ENCODE measurements around the gene RTN4R.

RTN4R gene

DNA sequence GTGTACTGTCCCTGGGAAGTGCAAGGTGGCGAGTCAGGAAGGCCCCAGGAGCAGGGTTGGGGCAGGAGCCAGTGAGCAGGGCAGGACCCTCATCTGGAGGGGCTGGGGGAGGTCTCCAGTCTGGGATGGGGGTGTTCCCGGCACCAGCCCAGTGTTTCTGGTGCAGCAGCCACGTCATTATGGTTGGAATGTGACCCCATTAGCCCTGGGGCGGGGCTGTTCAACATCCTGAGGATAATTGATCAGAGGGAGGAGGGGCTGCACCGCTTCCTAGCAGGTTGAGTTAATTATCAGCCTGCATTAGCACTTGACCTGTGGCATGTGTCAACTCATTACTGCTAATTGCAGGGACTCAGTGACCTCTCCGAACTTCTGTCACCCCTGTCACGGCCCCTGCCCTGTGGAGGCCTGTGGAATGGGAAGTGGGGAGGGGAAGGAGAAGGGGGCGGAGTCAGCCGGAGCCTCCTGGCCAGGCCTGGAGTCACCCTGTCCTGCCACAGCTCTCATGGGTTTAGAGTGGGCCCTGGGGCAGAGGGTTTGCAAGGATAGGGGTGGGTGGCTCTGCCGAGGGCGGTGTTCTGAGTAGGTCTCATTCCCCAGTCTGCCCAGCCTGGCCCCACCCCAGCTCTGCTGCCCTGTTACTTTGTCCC, 64.4 kb downstream of the RTN4R start:
- no peak overlapping the region for H3K9ac ChIP-seq (ENCODE audit: low read length)
- no peak overlapping the region for H3K23ac ChIP-seq (ENCODE audit: low read length in 2 of 2)
- peak overlapping the region; percentile 75 for H2BK120ac ChIP-seq (ENCODE audit: low read depth, low read length)
- H2BK12ac ChIP-seq (ENCODE audit: low read length in 2 of 2), result peak overlapping the region; percentile 43 to 88
- peak overlapping the region; percentile 83 for H4K8ac ChIP-seq (ENCODE audit: low read length)
- no peaks in the 10 kb centered on the region for H3K9me3 ChIP-seq (ENCODE audit: control insufficient read depth, low read length)
- H3K79me1 ChIP-seq (replicated peaks; ENCODE audit: low read length, poor library complexity, severe bottlenecking), result peaks cover 7% of the 10 kb centered on the region
- peak overlapping the region; percentile 85 for H4K91ac ChIP-seq (ENCODE audit: low read length)
- peak overlapping the region; percentile 74 for H2BK15ac ChIP-seq (ENCODE audit: low read depth, poor library complexity, severe bottlenecking)
- peak overlapping the region; percentile 72 to 88 for H3K4ac ChIP-seq (ENCODE audit: low read depth in 1 of 2, low read length in 2 of 2)
- peaks cover 16 to 34% of the 10 kb centered on the region in 2 experiments for H3K27me3 ChIP-seq (ENCODE audit: control insufficient read depth in 1 of 2, insufficient read depth in 1 of 2, low read length in 2 of 2)
- H2AK5ac ChIP-seq (ENCODE audit: low read length, severe bottlenecking), result peak overlapping the region; percentile 77
- H3K4me2 ChIP-seq (ENCODE audit: low read length, poor library complexity, severe bottlenecking), result no peak overlapping the region
- no peaks in the 10 kb centered on the region for H3K36me3 ChIP-seq (ENCODE audit: control insufficient read depth in 1 of 2, insufficient read depth in 2 of 2, low read depth in 1 of 2, low read length in 2 of 2)
- peak overlapping the region; percentile 13 for H3K27ac ChIP-seq (ENCODE audit: low read length, poor library complexity, severe bottlenecking)
- H2AFZ ChIP-seq (ENCODE audit: low read depth, low read length), result no peak overlapping the region
- H3K14ac ChIP-seq (ENCODE audit: low read length in 2 of 2), result peak overlapping the region in 1 of 2 experiments; percentile 53
- WGBS, result 5% methylated on average over 6 of the region's 11 CpGs
- H3K4me3 ChIP-seq (ENCODE audit: insufficient read depth in 1 of 2, low read depth in 1 of 2, low read length in 2 of 2), result no peak overlapping the region
- peak overlapping the region; percentile 84 to 87 for H3K18ac ChIP-seq (ENCODE audit: low read depth in 1 of 2, low read length in 2 of 2)
- H2BK5ac ChIP-seq (ENCODE audit: low read depth, low read length, poor library complexity, severe bottlenecking), result peak overlapping the region; percentile 33
- H3K4me1 ChIP-seq (ENCODE audit: control insufficient read depth, insufficient read depth, low read depth, low read length), result peaks cover 51% of the 10 kb centered on the region
- peak; percentile 36 for DNase-seq

DNA sequence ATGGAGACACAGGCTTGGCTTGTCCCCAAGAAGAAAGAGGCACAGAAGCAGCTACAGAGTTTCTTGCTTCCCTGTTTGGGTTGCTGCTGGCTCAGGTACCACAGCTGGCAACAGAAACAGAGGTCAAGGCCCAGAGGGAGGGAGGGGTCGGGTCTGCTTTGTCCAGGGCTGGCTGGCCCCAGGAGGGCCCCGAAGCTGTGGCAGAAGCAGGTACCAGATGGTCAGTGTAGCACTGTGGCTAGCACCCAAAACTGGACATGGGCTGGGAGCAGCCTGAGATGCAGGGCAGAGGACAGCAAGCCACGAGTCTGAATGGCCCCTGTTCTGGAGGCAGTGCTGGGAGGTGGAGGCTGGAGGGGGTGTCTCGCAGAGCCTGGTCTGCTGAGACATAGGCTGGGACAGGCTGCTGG, 65.0 kb downstream of the RTN4R start:
- DNase-seq, result peak; percentile 4
- Histone ChIP-seq H2BK5ac (ENCODE audit: low read depth, low read length, poor library complexity, severe bottlenecking) (no peak overlapping the region), H3K14ac (ENCODE audit: low read length in 2 of 2) (peak overlapping the region in 1 of 2 experiments; percentile 69), H3K4me2 (ENCODE audit: low read length, poor library complexity, severe bottlenecking) (no peak overlapping the region), H4K91ac (ENCODE audit: low read length) (peak overlapping the region; percentile 85), H3K4me1 (ENCODE audit: control insufficient read depth, insufficient read depth, low read depth, low read length) (peaks cover 50% of the 10 kb centered on the region), H2AFZ (ENCODE audit: low read depth, low read length) (no peak overlapping the region), H3K27me3 (ENCODE audit: control insufficient read depth in 1 of 2, insufficient read depth in 1 of 2, low read length in 2 of 2) (peaks cover 21 to 40% of the 10 kb centered on the region in 2 experiments), H3K79me1 (replicated peaks; ENCODE audit: low read length, poor library complexity, severe bottlenecking) (peaks cover 6% of the 10 kb centered on the region), H2BK15ac (ENCODE audit: low read depth, poor library complexity, severe bottlenecking) (no peak overlapping the region), H4K8ac (ENCODE audit: low read length) (peak overlapping the region; percentile 47), H3K36me3 (ENCODE audit: control insufficient read depth in 1 of 2, insufficient read depth in 2 of 2, low read depth in 1 of 2, low read length in 2 of 2) (no peaks in the 10 kb centered on the region), H2AK5ac (ENCODE audit: low read length, severe bottlenecking) (peak overlapping the region; percentile 9), H3K27ac (ENCODE audit: low read length, poor library complexity, severe bottlenecking) (peak overlapping the region; percentile 13), H3K4me3 (ENCODE audit: insufficient read depth in 1 of 2, low read depth in 1 of 2, low read length in 2 of 2) (no peak overlapping the region), H3K9me3 (ENCODE audit: control insufficient read depth, low read length) (no peaks in the 10 kb centered on the region), H2BK12ac (ENCODE audit: low read length in 2 of 2) (peak overlapping the region; percentile 28 to 88), H2BK120ac (ENCODE audit: low read depth, low read length) (peak overlapping the region; percentile 75), H3K23ac (ENCODE audit: low read length in 2 of 2) (no peak overlapping the region), H3K4ac (ENCODE audit: low read depth in 1 of 2, low read length in 2 of 2) (peak overlapping the region; percentile 53 to 68), H3K18ac (ENCODE audit: low read depth in 1 of 2, low read length in 2 of 2) (peak overlapping the region in 1 of 2 experiments; percentile 84), H3K9ac (ENCODE audit: low read length) (no peak overlapping the region)
- 51% methylated on average over 4 of the region's 4 CpGs for WGBS

DNA sequence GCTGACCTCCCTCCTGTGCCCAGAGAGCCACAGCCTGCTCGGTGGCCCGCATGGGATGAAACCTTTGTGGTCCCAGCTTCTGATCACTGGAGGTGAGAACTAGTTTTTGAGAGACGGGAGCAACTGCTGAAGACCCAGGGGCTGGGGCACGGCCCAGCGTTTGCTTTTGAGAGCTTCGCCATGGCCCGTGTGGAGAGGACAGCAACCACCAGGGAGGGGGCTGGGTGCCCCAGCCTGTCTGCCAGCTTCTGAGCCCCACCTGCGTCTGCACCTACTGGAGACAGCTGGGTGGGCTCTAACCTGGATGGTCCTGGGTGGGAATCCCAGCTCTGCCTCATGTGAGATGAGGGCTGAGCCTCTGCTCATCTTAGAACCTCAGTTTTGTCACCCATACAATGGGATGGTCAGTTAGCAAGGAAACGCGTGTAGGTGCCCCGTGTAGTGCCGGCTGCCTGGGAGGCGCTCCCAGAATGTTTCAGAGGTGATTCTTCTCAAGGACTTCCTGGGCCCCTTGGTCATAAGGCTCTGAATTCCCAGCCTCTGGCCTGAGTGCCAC, 66.2 kb downstream of the RTN4R start:
- Histone ChIP-seq H2AFZ (ENCODE audit: low read depth, low read length) (no peak overlapping the region), H3K4ac (ENCODE audit: low read depth in 1 of 2, low read length in 2 of 2) (no peak overlapping the region), H3K4me1 (ENCODE audit: control insufficient read depth, insufficient read depth, low read depth, low read length) (peaks cover 38% of the 10 kb centered on the region), H3K36me3 (ENCODE audit: control insufficient read depth in 1 of 2, insufficient read depth in 2 of 2, low read depth in 1 of 2, low read length in 2 of 2) (no peaks in the 10 kb centered on the region), H3K27me3 (ENCODE audit: control insufficient read depth in 1 of 2, insufficient read depth in 1 of 2, low read length in 2 of 2) (peaks cover 33 to 47% of the 10 kb centered on the region in 2 experiments), H3K9me3 (ENCODE audit: control insufficient read depth, low read length) (no peaks in the 10 kb centered on the region), H2BK12ac (ENCODE audit: low read length in 2 of 2) (no peak overlapping the region), H2AK5ac (ENCODE audit: low read length, severe bottlenecking) (no peak overlapping the region), H3K14ac (ENCODE audit: low read length in 2 of 2) (no peak overlapping the region), H3K79me1 (replicated peaks; ENCODE audit: low read length, poor library complexity, severe bottlenecking) (peaks cover under 1% of the 10 kb centered on the region), H2BK120ac (ENCODE audit: low read depth, low read length) (no peak overlapping the region), H3K27ac (ENCODE audit: low read length, poor library complexity, severe bottlenecking) (no peak overlapping the region), H4K8ac (ENCODE audit: low read length) (no peak overlapping the region), H3K4me2 (ENCODE audit: low read length, poor library complexity, severe bottlenecking) (no peak overlapping the region), H3K9ac (ENCODE audit: low read length) (no peak overlapping the region), H3K18ac (ENCODE audit: low read depth in 1 of 2, low read length in 2 of 2) (no peak overlapping the region), H2BK15ac (ENCODE audit: low read depth, poor library complexity, severe bottlenecking) (no peak overlapping the region), H2BK5ac (ENCODE audit: low read depth, low read length, poor library complexity, severe bottlenecking) (no peak overlapping the region), H3K4me3 (ENCODE audit: insufficient read depth in 1 of 2, low read depth in 1 of 2, low read length in 2 of 2) (no peak overlapping the region), H4K91ac (ENCODE audit: low read length) (no peak overlapping the region), H3K23ac (ENCODE audit: low read length in 2 of 2) (no peak overlapping the region)
- 96% methylated on average over 13 of the region's 13 CpGs for WGBS
- DNase-seq, result no peak

DNA sequence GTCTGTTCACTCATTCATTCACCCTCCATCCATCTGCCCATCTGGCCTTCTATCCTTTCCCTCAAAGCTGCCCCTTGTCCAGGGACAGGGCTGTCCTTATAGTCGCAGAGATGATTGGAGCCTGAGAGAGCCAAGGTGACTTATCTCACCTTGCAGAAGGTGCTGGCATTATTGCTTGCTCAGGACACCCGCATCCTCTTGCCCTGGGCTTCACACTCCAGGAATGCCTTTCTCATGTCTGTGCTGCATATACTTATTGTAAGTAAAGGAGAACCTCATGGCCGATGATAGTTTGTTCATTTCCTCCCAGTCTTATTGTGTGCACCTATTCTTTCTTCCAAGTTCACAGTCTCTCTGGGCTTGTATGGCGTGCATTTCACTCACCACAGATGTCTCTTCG, 68.2 kb downstream of the RTN4R start:
- Histone ChIP-seq H2BK120ac (ENCODE audit: low read depth, low read length) (no peak overlapping the region), H3K79me1 (replicated peaks; ENCODE audit: low read length, poor library complexity, severe bottlenecking) (no peaks in the 10 kb centered on the region), H3K23ac (ENCODE audit: low read length in 2 of 2) (no peak overlapping the region), H3K18ac (ENCODE audit: low read depth in 1 of 2, low read length in 2 of 2) (no peak overlapping the region), H3K9me3 (ENCODE audit: control insufficient read depth, low read length) (no peaks in the 10 kb centered on the region), H3K4ac (ENCODE audit: low read depth in 1 of 2, low read length in 2 of 2) (no peak overlapping the region), H2BK12ac (ENCODE audit: low read length in 2 of 2) (no peak overlapping the region), H2AK5ac (ENCODE audit: low read length, severe bottlenecking) (no peak overlapping the region), H3K27ac (ENCODE audit: low read length, poor library complexity, severe bottlenecking) (no peak overlapping the region), H3K36me3 (ENCODE audit: control insufficient read depth in 1 of 2, insufficient read depth in 2 of 2, low read depth in 1 of 2, low read length in 2 of 2) (no peaks in the 10 kb centered on the region), H3K14ac (ENCODE audit: low read length in 2 of 2) (no peak overlapping the region), H4K8ac (ENCODE audit: low read length) (no peak overlapping the region), H3K9ac (ENCODE audit: low read length) (no peak overlapping the region), H4K91ac (ENCODE audit: low read length) (no peak overlapping the region), H2BK15ac (ENCODE audit: low read depth, poor library complexity, severe bottlenecking) (no peak overlapping the region), H2AFZ (ENCODE audit: low read depth, low read length) (no peak overlapping the region), H3K4me1 (ENCODE audit: control insufficient read depth, insufficient read depth, low read depth, low read length) (peaks cover 23% of the 10 kb centered on the region), H3K27me3 (ENCODE audit: control insufficient read depth in 1 of 2, insufficient read depth in 1 of 2, low read length in 2 of 2) (peaks cover 34 to 60% of the 10 kb centered on the region in 2 experiments), H3K4me3 (ENCODE audit: insufficient read depth in 1 of 2, low read depth in 1 of 2, low read length in 2 of 2) (no peak overlapping the region), H2BK5ac (ENCODE audit: low read depth, low read length, poor library complexity, severe bottlenecking) (no peak overlapping the region), H3K4me2 (ENCODE audit: low read length, poor library complexity, severe bottlenecking) (no peak overlapping the region)
- WGBS, result 93% methylated on average over 5 of the region's 5 CpGs
- no peak for DNase-seq

All from mesenchymal stem cell (in vitro differentiated cells and primary cell).